ENCODE measurements around the gene STK4. TPM values are rescaled to one million over a fixed set of nuclear protein-coding genes. Genes with fewer than 3 reads are reported as not detected.

Gene STK4
- total RNA-seq, 1 experiment from 2014 or later: 74.7 TPM

DNA sequence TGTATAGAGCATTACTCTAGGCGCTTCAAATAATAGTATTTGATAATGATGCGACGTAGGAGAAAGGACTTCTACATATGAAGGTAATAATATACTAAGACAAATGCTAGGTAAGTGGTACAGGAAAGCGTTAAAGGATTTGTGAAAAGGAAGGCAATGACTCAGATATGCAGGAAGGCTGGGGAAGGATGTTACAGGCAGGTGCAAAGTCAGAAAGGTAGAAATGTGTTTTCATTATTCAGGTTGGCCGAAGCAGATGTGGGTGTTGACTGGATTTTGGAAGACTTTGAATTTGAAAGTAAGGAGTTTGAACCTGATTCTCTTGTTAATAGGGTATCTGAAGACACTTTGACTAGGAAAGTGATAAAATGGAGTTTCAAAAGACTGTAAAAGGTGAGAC lies 51.0 kb downstream of the STK4 start:
- no peak overlapping the region for H3K4me3 ChIP-seq (ENCODE audit: low read depth, low read length)
- DNase-seq: no peak
- Mint-ChIP-seq H3K4me1 (ENCODE audit: low read depth, unreplicated experiment) (peaks cover 51% of the 10 kb centered on the region), H3K9me3 (ENCODE audit: unreplicated experiment) (no peaks in the 10 kb centered on the region), H3K36me3 (ENCODE audit: insufficient read depth, unreplicated experiment) (peaks cover 18% of the 10 kb centered on the region), H3K4me3 (ENCODE audit: unreplicated experiment) (no peak overlapping the region), H3K27ac (ENCODE audit: unreplicated experiment) (peak overlapping the region; percentile 2), H3K27me3 (ENCODE audit: insufficient read depth, unreplicated experiment) (no peaks in the 10 kb centered on the region)
- POLR2A ChIA-PET: no interaction called here
- CTCF ChIA-PET: interaction anchor here (0.6 to 4.5 kb wide), 2 partner anchors 25 to 27 kb away, joined by 3 to 20 read pairs; no protein-coding TSS in a partner anchor
- BruUV-seq (replicated peaks): no TSS peak
- no peaks in the 10 kb centered on the region for H3K9me3 ChIP-seq
- TF ChIP-seq, protein P1, sequence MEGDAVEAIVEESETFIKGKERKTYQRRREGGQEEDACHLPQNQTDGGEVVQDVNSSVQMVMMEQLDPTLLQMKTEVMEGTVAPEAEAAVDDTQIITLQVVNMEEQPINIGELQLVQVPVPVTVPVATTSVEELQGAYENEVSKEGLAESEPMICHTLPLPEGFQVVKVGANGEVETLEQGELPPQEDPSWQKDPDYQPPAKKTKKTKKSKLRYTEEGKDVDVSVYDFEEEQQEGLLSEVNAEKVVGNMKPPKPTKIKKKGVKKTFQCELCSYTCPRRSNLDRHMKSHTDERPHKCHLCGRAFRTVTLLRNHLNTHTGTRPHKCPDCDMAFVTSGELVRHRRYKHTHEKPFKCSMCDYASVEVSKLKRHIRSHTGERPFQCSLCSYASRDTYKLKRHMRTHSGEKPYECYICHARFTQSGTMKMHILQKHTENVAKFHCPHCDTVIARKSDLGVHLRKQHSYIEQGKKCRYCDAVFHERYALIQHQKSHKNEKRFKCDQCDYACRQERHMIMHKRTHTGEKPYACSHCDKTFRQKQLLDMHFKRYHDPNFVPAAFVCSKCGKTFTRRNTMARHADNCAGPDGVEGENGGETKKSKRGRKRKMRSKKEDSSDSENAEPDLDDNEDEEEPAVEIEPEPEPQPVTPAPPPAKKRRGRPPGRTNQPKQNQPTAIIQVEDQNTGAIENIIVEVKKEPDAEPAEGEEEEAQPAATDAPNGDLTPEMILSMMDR (IDR thresholded peaks at IDR 0.05; ENCODE audit: insufficient read depth in 1 of 2, low read depth in 1 of 2, low read length in 1 of 2, severe bottlenecking in 1 of 2, unreplicated experiment in 1 of 2): no peak
- no peaks in the 10 kb centered on the region for H3K27me3 ChIP-seq (replicated peaks; ENCODE audit: control insufficient read depth, insufficient read depth, low read length)
- H3K36me3 ChIP-seq (ENCODE audit: control insufficient read depth, insufficient read depth, low read length): 0 out of 2 replicates have a peak, but pooled peaks cover 2% of the 10 kb centered on the region
- intact Hi-C loops (cut with micrococcal nuclease; ENCODE audit: unreplicated experiment): loop anchor here (2.0 kb wide), 1 partner anchor 50 kb away; the partner anchor contains the start of gene STK4
- peaks cover 63% of the 10 kb centered on the region for H3K4me1 ChIP-seq

DNA sequence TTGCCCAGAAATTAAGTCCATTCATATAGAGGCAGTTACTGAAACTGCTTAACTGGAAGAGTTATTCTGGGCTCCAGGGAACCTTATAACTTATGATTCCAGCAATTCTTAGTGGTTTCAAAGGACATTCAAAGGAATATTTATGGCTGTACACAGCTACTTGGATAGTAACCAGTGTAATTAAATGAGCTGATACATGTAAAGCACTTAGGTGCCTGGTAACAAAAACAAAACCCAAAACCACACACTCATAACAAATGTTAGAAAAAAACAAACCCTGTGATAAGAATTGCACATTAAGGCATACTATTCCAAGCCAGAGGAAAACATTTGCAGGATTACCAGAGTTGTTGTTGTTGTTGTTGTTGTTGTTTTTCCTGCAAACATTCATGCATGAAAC lies 51.5 kb downstream of the STK4 start:
- ChIA-PET POLR2A (no interaction called here), CTCF (interaction anchor here (0.6 to 4.5 kb wide), 2 partner anchors 24 to 26 kb away, joined by 3 to 20 read pairs; no protein-coding TSS in a partner anchor)
- peaks cover 18% of the 10 kb centered on the region for H3K36me3 Mint-ChIP-seq (ENCODE audit: insufficient read depth, unreplicated experiment)
- no peak for DNase-seq
- Histone ChIP-seq H3K27me3 (replicated peaks; ENCODE audit: control insufficient read depth, insufficient read depth, low read length) (no peaks in the 10 kb centered on the region), H3K4me3 (ENCODE audit: low read depth, low read length) (no peak overlapping the region), H3K9me3 (no peaks in the 10 kb centered on the region), H3K4me1 (peaks cover 60% of the 10 kb centered on the region), H3K36me3 (ENCODE audit: control insufficient read depth, insufficient read depth, low read length) (0 out of 2 replicates have a peak, but pooled peaks cover 2% of the 10 kb centered on the region)
- peak overlapping the region; percentile 10 for H3K27ac Mint-ChIP-seq (ENCODE audit: unreplicated experiment)
- H3K27me3 Mint-ChIP-seq (ENCODE audit: insufficient read depth, unreplicated experiment): no peaks in the 10 kb centered on the region
- no TSS peak for BruUV-seq (replicated peaks)
- H3K4me3 Mint-ChIP-seq (ENCODE audit: unreplicated experiment): no peak overlapping the region
- no peaks in the 10 kb centered on the region for H3K9me3 Mint-ChIP-seq (ENCODE audit: unreplicated experiment)
- TF ChIP-seq, protein P1 (IDR thresholded peaks at IDR 0.05; ENCODE audit: insufficient read depth in 1 of 2, low read depth in 1 of 2, low read length in 1 of 2, severe bottlenecking in 1 of 2, unreplicated experiment in 1 of 2): no peak
- H3K4me1 Mint-ChIP-seq (ENCODE audit: low read depth, unreplicated experiment): peaks cover 46% of the 10 kb centered on the region
- intact Hi-C loops (cut with micrococcal nuclease; ENCODE audit: unreplicated experiment): loop anchor here (2.0 kb wide), 1 partner anchor 51 kb away; the partner anchor contains the start of gene STK4

DNA sequence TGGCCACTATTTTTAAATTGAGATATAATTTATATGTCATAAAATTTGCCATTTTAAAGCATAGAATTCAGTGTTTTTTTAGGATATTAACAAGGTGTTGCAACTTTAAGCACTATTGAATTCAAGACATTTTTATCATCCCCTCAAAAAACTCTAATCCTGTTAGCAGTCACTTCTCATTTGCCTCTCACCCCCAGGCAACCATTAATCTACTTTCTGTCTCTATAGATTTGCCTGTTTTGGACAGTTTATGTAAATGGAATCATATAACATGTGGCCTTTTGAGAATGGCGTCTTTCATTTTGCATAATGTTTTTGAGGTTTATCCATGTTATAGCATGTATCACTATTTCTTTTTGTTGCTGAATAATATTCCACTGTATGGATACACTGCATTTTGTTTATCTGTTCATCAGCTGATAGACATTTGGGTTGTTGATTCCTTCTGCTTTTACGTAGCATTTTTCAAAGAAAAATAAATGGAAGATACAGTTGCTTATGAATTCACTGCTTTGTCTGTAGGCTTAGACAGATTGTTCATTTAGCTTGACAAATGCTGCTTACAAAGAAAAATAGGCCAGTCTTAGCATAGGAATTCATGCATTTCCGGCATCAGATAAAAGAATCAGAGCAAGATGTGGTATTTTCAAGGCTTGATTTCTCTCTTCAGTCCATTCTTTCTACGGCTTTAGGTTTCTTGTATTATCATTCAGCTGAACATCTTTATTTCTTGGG lies 52.9 kb downstream of the STK4 start:
- no peak overlapping the region for H3K4me3 ChIP-seq (ENCODE audit: low read depth, low read length)
- H3K9me3 ChIP-seq: no peaks in the 10 kb centered on the region
- H3K4me1 ChIP-seq: peaks cover 47% of the 10 kb centered on the region
- DNase-seq: no peak
- Mint-ChIP-seq H3K4me3 (ENCODE audit: unreplicated experiment) (no peak overlapping the region), H3K36me3 (ENCODE audit: insufficient read depth, unreplicated experiment) (peaks cover 18% of the 10 kb centered on the region), H3K27ac (ENCODE audit: unreplicated experiment) (no peak overlapping the region), H3K4me1 (ENCODE audit: low read depth, unreplicated experiment) (peaks cover 45% of the 10 kb centered on the region), H3K27me3 (ENCODE audit: insufficient read depth, unreplicated experiment) (no peaks in the 10 kb centered on the region), H3K9me3 (ENCODE audit: unreplicated experiment) (no peaks in the 10 kb centered on the region)
- H3K27me3 ChIP-seq (replicated peaks; ENCODE audit: control insufficient read depth, insufficient read depth, low read length): no peaks in the 10 kb centered on the region
- POLR2A ChIA-PET: no interaction called here
- 0 out of 2 replicates have a peak, but pooled peaks cover 2% of the 10 kb centered on the region for H3K36me3 ChIP-seq (ENCODE audit: control insufficient read depth, insufficient read depth, low read length)
- CTCF ChIA-PET: interaction anchor here (0.6 to 2.2 kb wide), 4 partner anchors 8 to 153 kb away, joined by 3 to 15 read pairs (median 8); no protein-coding TSS in a partner anchor
- TF ChIP-seq, protein P1 (IDR thresholded peaks at IDR 0.05; ENCODE audit: insufficient read depth in 1 of 2, low read depth in 1 of 2, low read length in 1 of 2, severe bottlenecking in 1 of 2, unreplicated experiment in 1 of 2): no peak
- no TSS peak for BruUV-seq (replicated peaks)
- intact Hi-C loops (cut with micrococcal nuclease; ENCODE audit: unreplicated experiment): no loop called here
